Germinal center (tissue), 1 donor: Measurements from ENCODE around the gene ZMYND8.
"Not testable (repeated sequence)": the region's sequence is repeated elsewhere in the genome, so short reads cannot be mapped to it uniquely, and the experiment has no call there.

ENCODE experiments used
- DNase-seq: peaks from one replicate; pipeline ENCODE4 v3.0.0; 2012; ENCODE audit warnings: mixed read lengths, low spot score

ZMYND8 gene

GRCh38 chr20:47224300-47224791 is 132.2 kb downstream of the ZMYND8 start:
- DNase-seq = no peak

- no peak for DNase-seq
Observed at GRCh38 chr20:47223896-47224295, 132.6 kb downstream of the ZMYND8 start.

- no peak for DNase-seq
Observed at GRCh38 chr20:47222468-47223119, 133.9 kb downstream of the ZMYND8 start.

GRCh38 chr20:47221036-47221625 is 135.4 kb downstream of the ZMYND8 start:
- no peak for DNase-seq

GRCh38 chr20:47220161-47220582 is 136.3 kb downstream of the ZMYND8 start:
- peak; percentile 65 for DNase-seq

- DNase-seq = no peak
Observed at GRCh38 chr20:47217482-47218446, 138.7 kb downstream of the ZMYND8 start.

GRCh38 chr20:47216819-47217410 is 139.6 kb downstream of the ZMYND8 start:
- no peak for DNase-seq

- DNase-seq = no peak
Observed at GRCh38 chr20:47215653-47216397, 140.7 kb downstream of the ZMYND8 start.

GRCh38 chr20:47213966-47214365 is 142.5 kb downstream of the ZMYND8 start:
- DNase-seq = no peak

GRCh38 chr20:47212606-47213207 is 143.8 kb downstream of the ZMYND8 start:
- no peak for DNase-seq

GRCh38 chr20:47211036-47211435 is 145.5 kb downstream of the ZMYND8 start:
- no peak for DNase-seq

- DNase-seq = no peak
Observed at GRCh38 chr20:47210470-47210869, 146.0 kb downstream of the ZMYND8 start.

GRCh38 chr20:47209982-47210381 is 146.5 kb downstream of the ZMYND8 start:
- no peak for DNase-seq

- no peak for DNase-seq
Observed at GRCh38 chr20:47208534-47209174, 147.8 kb downstream of the ZMYND8 start.

GRCh38 chr20:47206962-47207641 is 149.4 kb downstream of the ZMYND8 start:
- DNase-seq = no peak

- DNase-seq = not testable (repeated sequence)
Observed at GRCh38 chr20:47206552-47206951, 149.9 kb downstream of the ZMYND8 start.

- DNase-seq = peak; percentile 36
Observed at GRCh38 chr20:47205577-47206123, 150.8 kb downstream of the ZMYND8 start.

GRCh38 chr20:47204850-47205122 is 151.7 kb downstream of the ZMYND8 start:
- DNase-seq = not testable (repeated sequence)

GRCh38 chr20:47204008-47204849 is 152.3 kb downstream of the ZMYND8 start:
- DNase-seq = no peak
